GM12801 (cell line): ENCODE measurements around the gene LECT2.

Experiments used
- CTCF ChIP-seq: IDR thresholded peaks from one replicate; pipeline ENCODE4 v1.5.1; 2011; ENCODE audit warnings: control low read depth; ENCODE audit not compliant: insufficient read length; ENCODE audit errors: extremely low read depth

The LECT2 gene

DNA sequence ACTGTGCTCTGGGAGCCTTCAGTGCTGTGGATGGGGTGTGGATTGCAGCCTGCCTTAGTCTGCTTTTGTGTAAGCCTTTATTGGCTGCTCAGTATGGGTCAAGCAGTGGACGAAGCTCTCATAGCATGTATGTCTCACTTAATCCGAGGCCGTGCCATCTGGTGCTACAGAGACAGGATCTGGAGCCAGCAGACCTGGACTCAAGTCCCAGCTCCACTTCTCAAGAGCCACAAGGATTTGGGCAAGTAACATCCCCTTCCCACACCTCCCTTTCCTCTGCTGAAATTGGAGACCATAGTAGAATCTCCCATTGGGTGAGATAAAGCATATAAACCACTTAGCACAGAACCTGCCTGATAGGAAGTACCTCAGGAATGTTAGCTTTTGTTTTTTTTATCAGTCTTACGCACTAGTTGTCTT lies 23.4 kb upstream of the LECT2 start:
- TF ChIP-seq CTCF = no peak

GRCh38 chr5:135977375-135977928 lies 22.7 kb upstream of the LECT2 start:
- TF ChIP-seq CTCF = no peak

GRCh38 chr5:135976216-135976615 lies 21.4 kb upstream of the LECT2 start:
- no peak for TF ChIP-seq CTCF

DNA sequence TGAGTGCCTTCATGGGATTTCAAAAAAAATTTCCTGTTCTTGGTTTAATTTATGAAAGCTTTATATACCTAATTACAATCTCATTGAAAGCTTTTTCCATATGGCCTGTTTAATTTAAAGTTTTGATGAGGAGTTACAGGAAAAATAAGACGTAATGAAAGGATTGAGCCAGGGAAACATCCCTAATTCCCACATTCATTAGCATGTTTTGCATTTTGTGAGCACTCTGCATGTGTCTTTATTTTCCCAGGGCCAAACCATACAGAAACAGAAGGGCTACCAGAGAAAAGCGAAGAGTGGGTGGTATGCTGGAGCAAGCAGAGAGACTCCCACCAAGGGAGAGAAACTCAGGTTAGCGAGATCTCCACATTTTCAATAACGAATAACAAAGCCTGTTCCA lies 20.3 kb upstream of the LECT2 start:
- no peak for TF ChIP-seq CTCF

DNA sequence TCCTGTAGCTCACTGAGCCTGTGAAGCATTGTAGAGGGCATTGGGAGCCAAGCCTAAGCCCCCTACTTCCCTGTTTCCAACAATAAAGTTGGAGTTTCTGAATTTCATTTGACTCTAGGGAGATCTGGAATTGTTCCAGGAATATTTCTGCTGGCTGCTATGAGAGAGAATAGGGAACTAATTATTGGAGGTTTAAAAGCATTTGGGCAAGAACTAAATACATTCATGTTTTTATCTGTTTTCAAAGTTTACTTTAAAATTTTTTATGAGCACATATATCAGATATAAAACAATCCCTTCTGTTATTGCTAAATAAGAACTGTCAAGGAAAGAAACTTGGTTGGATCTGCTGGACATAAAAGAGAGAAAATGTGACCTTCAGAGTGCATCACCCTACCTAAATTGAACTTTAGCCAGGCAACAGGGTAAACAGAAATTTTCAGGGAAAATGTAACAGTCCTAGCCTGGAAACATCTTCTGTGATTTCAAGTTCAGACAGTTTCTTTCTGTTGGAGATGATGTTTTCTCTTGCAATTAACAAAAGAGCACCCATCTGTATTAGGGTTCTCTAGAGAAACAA lies 19.3 kb upstream of the LECT2 start:
- TF ChIP-seq CTCF = no peak

DNA sequence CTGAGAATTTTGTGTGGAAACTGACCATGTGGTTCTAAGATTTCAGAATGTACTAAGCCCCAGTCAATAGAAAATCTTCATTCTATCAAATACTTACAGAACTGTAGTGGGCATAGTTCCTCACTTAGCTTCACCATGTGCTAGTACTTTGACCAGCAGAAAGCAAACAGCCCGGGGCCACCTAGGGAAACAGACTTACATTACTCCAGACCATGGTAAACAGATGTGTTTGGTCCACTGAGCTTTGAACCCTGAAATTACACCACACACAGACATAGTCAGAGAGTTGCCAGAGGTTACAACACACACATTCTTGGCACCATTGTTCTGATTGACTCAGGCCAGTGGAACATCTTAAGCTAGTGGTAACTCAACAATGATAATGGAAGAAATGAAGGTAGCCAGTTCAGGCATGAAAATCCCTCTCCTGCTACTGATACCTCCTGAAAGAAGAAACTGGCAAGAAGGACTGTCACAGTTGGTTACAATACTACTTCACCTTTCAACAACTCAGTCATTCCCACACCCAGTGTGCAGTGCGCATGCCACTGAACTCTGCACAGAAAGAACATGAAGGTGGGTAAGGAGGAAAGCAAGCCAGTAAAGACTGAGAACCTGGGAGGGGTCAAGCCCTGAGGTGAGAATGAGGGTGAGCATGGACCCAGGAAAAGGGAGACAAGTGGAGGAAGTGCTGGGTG lies 18.7 kb upstream of the LECT2 start:
- no peak for TF ChIP-seq CTCF

DNA sequence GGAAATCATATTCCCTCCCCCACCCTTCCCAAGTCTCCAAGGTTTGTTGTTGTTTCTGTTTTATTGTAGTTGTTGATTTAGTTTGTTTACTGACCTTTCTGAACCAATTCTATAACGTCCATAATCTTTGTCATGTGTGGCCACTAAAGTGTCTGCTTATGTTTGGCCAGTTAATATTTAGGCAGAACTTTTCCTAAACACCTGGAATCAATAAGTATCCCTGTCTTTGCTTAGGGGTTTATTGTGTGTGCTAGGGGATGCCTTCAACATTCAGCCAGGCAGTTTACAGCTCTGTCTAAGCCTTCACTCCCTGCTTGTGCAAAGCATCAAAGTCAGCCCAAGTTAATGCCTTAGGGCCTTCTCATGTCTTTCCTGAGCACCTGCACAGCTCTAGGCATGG lies 16.9 kb upstream of the LECT2 start:
- no peak for TF ChIP-seq CTCF
